Astrocyte (in vitro differentiated cells and primary cell): ENCODE results near the gene MALAT1. TPM values are rescaled to one million over a fixed set of nuclear protein-coding genes. Genes with fewer than 3 reads are reported as not detected.
"Not testable (repeated sequence)": the region's sequence is repeated elsewhere in the genome, so short reads cannot be mapped to it uniquely, and the experiment has no call there.

ENCODE experiments used
- DNase-seq: peaks from one replicate; pipeline ENCODE4 v3.0.0-alpha.2; 2010; ENCODE audit warnings: low read depth
- FAIRE-seq: peaks from 2 replicates; lab custom pipeline; 2011; peaks lifted over from hg19 to GRCh38; lab: Jason Lieb, UNC
- H2AFZ ChIP-seq: 2 replicates; pipeline ENCODE4 v1.6.0; 2012; ENCODE audit warnings: low read depth, low read length, inconsistent platforms
- H3K27ac ChIP-seq: 2 replicates; pipeline ENCODE4 v1.5.1; 2011; ENCODE audit warnings: low read depth, low read length, inconsistent platforms
- H3K27me3 ChIP-seq: 2 replicates; pipeline ENCODE4 v1.6.0; 2011; ENCODE audit warnings: low read length, inconsistent platforms; ENCODE audit not compliant: insufficient read depth
- H3K36me3 ChIP-seq: 2 replicates; pipeline ENCODE4 v1.5.1; 2011; ENCODE audit warnings: low read length, inconsistent platforms; ENCODE audit not compliant: insufficient read depth
- H3K4me1 ChIP-seq: 2 replicates; pipeline ENCODE4 v1.5.1; 2011; ENCODE audit warnings: low read length, inconsistent platforms; ENCODE audit not compliant: insufficient read depth
- H3K4me2 ChIP-seq: 2 replicates; pipeline ENCODE4 v1.6.0; 2012; ENCODE audit warnings: low read length, inconsistent platforms
- H3K4me3 ChIP-seq: 2 replicates; pipeline ENCODE4 v1.5.1; 2011; ENCODE audit warnings: low read depth, mild to moderate bottlenecking, low read length, inconsistent platforms; ENCODE audit not compliant: insufficient read depth
- H3K79me2 ChIP-seq: 2 replicates; pipeline ENCODE4 v1.6.0; 2012; ENCODE audit warnings: mild to moderate bottlenecking, low read length, inconsistent platforms; ENCODE audit not compliant: insufficient read depth
- H3K9ac ChIP-seq: 2 replicates; pipeline ENCODE4 v1.6.0; 2012; ENCODE audit warnings: mild to moderate bottlenecking, low read length, inconsistent platforms
- H3K9me3 ChIP-seq: 2 replicates; pipeline ENCODE4 v1.5.1; 2012; ENCODE audit warnings: low read depth, mild to moderate bottlenecking, low read length, inconsistent platforms; ENCODE audit not compliant: insufficient read depth
- H4K20me1 ChIP-seq: 2 replicates; pipeline ENCODE4 v1.6.0; 2012; ENCODE audit warnings: low read length, inconsistent platforms; ENCODE audit not compliant: insufficient read depth
- H3K27ac Mint-ChIP-seq: one replicate; pipeline ENCODE4 v1.8.0; 2021; ENCODE audit warnings: mild to moderate bottlenecking, mixed read lengths; ENCODE audit not compliant: unreplicated experiment
- H3K27me3 Mint-ChIP-seq: one replicate; pipeline ENCODE4 v1.8.0; 2021; ENCODE audit warnings: low read depth, mixed read lengths; ENCODE audit not compliant: unreplicated experiment
- H3K36me3 Mint-ChIP-seq: one replicate; pipeline ENCODE4 v1.8.0; 2021; ENCODE audit warnings: low read depth, mixed read lengths; ENCODE audit not compliant: unreplicated experiment
- H3K4me1 Mint-ChIP-seq: one replicate; pipeline ENCODE4 v1.8.0; 2021; ENCODE audit warnings: low read depth, mixed read lengths; ENCODE audit not compliant: unreplicated experiment
- H3K4me3 Mint-ChIP-seq: one replicate; pipeline ENCODE4 v1.8.0; 2021; ENCODE audit warnings: mild to moderate bottlenecking, moderate library complexity, mixed read lengths; ENCODE audit not compliant: unreplicated experiment
- H3K9me3 Mint-ChIP-seq: one replicate; pipeline ENCODE4 v1.8.0; 2021; ENCODE audit warnings: mild to moderate bottlenecking, mixed read lengths; ENCODE audit not compliant: unreplicated experiment
- CTCF ChIP-seq: IDR thresholded peaks from 2 replicates; pipeline ENCODE4 v1.5.1; 2011; ENCODE audit warnings: low read depth, mild to moderate bottlenecking, inconsistent platforms, low read length, moderate library complexity; ENCODE audit not compliant: insufficient read depth
- EZH2 ChIP-seq: IDR thresholded peaks from 2 replicates; pipeline ENCODE4 v1.6.1; 2012; ENCODE audit warnings: mild to moderate bottlenecking, low read length, inconsistent platforms; ENCODE audit not compliant: insufficient read depth
- total RNA-seq: library from RNA; stranded (reverse); gene quantifications from 2 replicates; pipeline ENCODE4 v1.2.1, GENCODE V29; 2021

Gene MALAT1
- total RNA-seq, 1 donor from 2014 or later: 8,991 TPM

GRCh38 chr11:65467306-65467705 is 31.5 kb upstream of the MALAT1 start:
- not testable (repeated sequence) for H3K79me2 ChIP-seq, H3K36me3 Mint-ChIP-seq, H3K27ac ChIP-seq, H3K9me3 ChIP-seq, H3K4me3 Mint-ChIP-seq, H3K4me2 ChIP-seq, DNase-seq, H2AFZ ChIP-seq, H4K20me1 ChIP-seq, H3K27me3 ChIP-seq, H3K36me3 ChIP-seq, H3K9me3 Mint-ChIP-seq, H3K27ac Mint-ChIP-seq, H3K9ac ChIP-seq, H3K4me3 ChIP-seq, H3K4me1 ChIP-seq, FAIRE-seq, H3K27me3 Mint-ChIP-seq
- peaks cover 12% of the 10 kb centered on the region for H3K4me1 Mint-ChIP-seq

- H2AFZ ChIP-seq: no peak overlapping the region
- H3K4me1 ChIP-seq: peaks cover 20% of the 10 kb centered on the region
- H3K9me3 ChIP-seq: no peaks in the 10 kb centered on the region
- no peaks in the 10 kb centered on the region for H3K27me3 ChIP-seq
- Mint-ChIP-seq H3K27me3 (no peaks in the 10 kb centered on the region), H3K27ac (peak overlapping the region; percentile 26), H3K36me3 (peaks cover 6% of the 10 kb centered on the region), H3K9me3 (peaks cover 2% of the 10 kb centered on the region), H3K4me1 (peaks cover 12% of the 10 kb centered on the region), H3K4me3 (no peak overlapping the region)
- no peak overlapping the region for H3K4me3 ChIP-seq
- FAIRE-seq: no peak
- no peak overlapping the region for H3K27ac ChIP-seq
- no peaks in the 10 kb centered on the region for H4K20me1 ChIP-seq
- peaks cover 21% of the 10 kb centered on the region for H3K79me2 ChIP-seq
- TF ChIP-seq EZH2: no peak
- TF ChIP-seq CTCF: peak; percentile 11
- H3K4me2 ChIP-seq: no peak overlapping the region
- no peak for DNase-seq
- H3K9ac ChIP-seq: no peak overlapping the region
- H3K36me3 ChIP-seq: no peaks in the 10 kb centered on the region
Measured at GRCh38 chr11:65468874-65469333, 29.9 kb upstream of the MALAT1 start.

- Histone ChIP-seq H3K9ac (no peak overlapping the region), H3K4me2 (no peak overlapping the region), H3K4me1 (peaks cover 20% of the 10 kb centered on the region), H3K79me2 (peaks cover 26% of the 10 kb centered on the region), H2AFZ (no peak overlapping the region), H4K20me1 (no peaks in the 10 kb centered on the region), H3K4me3 (no peak overlapping the region), H3K9me3 (no peaks in the 10 kb centered on the region), H3K27me3 (no peaks in the 10 kb centered on the region), H3K36me3 (no peaks in the 10 kb centered on the region), H3K27ac (no peak overlapping the region)
- peak overlapping the region; percentile 62 for H3K4me3 Mint-ChIP-seq
- no peak for FAIRE-seq
- no peaks in the 10 kb centered on the region for H3K9me3 Mint-ChIP-seq
- DNase-seq: no peak
- H3K27me3 Mint-ChIP-seq: no peaks in the 10 kb centered on the region
- H3K27ac Mint-ChIP-seq: peak overlapping the region; percentile 98
- peaks cover 12% of the 10 kb centered on the region for H3K4me1 Mint-ChIP-seq
- H3K36me3 Mint-ChIP-seq: peaks cover 6% of the 10 kb centered on the region
- TF ChIP-seq EZH2 (no peak), CTCF (no peak)
Measured at GRCh38 chr11:65470433-65471049, 28.3 kb upstream of the MALAT1 start.
